Measurements from ENCODE around the gene INAFM1.

INAFM1 gene

GRCh38 chr19:47312366-47313006, 37.8 kb downstream of the INAFM1 start:
- DNase-seq, result no peak

GRCh38 chr19:47313754-47314295, 39.1 kb downstream of the INAFM1 start:
- DNase-seq, result no peak

GRCh38 chr19:47315125-47315821, 40.6 kb downstream of the INAFM1 start:
- peak; percentile 86 for DNase-seq

- DNase-seq, result no peak
Observed at GRCh38 chr19:47316513-47316912, 41.8 kb downstream of the INAFM1 start.

GRCh38 chr19:47319923-47320871, 45.5 kb downstream of the INAFM1 start:
- DNase-seq, result no peak

- DNase-seq, result no peak
Observed at GRCh38 chr19:47321630-47322029, 46.9 kb downstream of the INAFM1 start.

- DNase-seq, result peak; percentile 31
Observed at GRCh38 chr19:47322058-47322457, 47.4 kb downstream of the INAFM1 start.

GRCh38 chr19:47323409-47323808, 48.7 kb downstream of the INAFM1 start:
- DNase-seq, result no peak

- no peak for DNase-seq
Observed at GRCh38 chr19:47323872-47324271, 49.2 kb downstream of the INAFM1 start.

- DNase-seq, result no peak
Observed at GRCh38 chr19:47324502-47324901, 49.8 kb downstream of the INAFM1 start.

Data from hematopoietic multipotent progenitor cell treated with erythropoietin and hydrocortisone succinate and interleukin-3 and kit ligand, for 6 days (in vitro differentiated cells).